SKM-1 (cell line): ENCODE results near the gene LRRC27.
"Not testable (repeated sequence)": the region's sequence is repeated elsewhere in the genome, so short reads cannot be mapped to it uniquely, and the experiment has no call there.

ENCODE experiments used
- DNase-seq: peaks from one replicate; lab custom pipeline; 2025; ENCODE audit not compliant: unreplicated experiment; lab: John Stamatoyannopoulos, UW

Gene LRRC27

DNA sequence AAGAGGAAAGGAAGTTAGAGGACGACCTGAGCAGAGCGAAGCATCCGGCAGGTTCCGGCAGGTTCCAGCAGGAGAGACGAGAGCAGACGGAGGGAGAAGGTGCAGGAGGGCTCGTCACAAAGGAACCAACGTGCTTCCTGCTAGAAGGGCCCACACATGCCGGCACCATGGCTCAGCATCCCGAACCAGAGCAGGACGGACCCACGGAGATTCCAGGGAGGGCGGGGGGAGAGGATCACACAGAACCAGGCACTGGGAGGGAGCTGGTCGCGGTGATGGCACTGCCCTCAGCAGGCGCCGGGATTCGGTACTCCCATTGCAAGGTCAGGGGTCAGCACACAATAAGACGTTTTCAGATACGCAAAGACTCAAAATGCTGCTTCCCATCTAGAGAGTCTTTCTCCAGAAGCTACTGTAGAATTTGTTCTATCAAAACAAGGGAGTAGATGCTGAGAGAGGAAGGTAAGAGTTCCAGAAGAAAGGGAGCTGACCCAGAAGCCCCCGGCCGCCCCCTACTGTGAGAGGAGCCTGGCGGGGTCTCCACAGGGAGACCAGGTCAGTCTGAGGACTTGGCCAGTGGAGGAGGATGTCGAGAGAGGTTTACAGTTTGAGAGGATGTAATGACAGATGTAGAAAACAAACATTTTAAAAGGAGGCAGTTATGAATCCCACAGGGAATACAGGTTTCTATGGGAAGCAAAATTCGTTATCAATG is 41.4 kb downstream of the LRRC27 start:
- DNase-seq = no peak

DNA sequence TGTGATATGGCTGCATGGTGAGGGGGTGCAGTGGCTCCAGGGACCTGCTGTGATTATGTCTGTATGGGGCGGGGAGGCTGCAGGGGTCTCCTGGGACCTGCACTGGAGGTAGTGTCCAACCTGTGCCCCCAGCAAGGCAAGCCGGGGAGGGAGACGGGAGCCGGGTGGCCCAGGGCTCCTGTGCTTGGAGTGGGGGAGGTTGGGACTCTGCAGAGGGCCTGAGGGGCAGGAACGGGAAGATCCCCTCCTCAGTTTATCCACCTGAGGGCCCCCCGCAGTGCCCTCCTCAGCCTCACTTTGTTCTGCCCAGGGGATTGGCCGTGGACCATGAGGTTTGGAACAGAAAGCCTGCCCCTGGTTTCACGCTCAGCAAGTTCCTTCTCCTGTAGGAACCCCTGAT is 42.2 kb downstream of the LRRC27 start:
- no peak for DNase-seq

DNA sequence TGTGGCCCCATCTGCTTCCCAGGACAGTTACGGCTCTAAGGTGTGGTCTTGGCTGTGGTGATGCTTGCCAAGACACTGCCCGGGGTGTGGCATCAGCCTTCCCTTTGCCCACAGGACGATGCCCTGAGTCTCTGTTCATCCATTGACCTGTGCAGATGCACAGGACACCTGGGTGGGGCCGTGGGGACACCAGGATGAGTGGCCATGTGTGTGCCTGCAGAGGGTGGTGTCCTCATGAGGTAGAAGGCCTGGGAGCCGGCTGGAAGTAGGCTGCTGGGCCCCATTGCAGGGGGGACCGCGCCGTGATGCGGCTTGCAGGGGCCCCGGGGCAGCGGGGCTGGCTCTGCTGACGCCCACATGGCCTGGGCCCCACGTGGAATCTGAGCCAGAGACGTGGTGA is 42.6 kb downstream of the LRRC27 start:
- DNase-seq = no peak

DNA sequence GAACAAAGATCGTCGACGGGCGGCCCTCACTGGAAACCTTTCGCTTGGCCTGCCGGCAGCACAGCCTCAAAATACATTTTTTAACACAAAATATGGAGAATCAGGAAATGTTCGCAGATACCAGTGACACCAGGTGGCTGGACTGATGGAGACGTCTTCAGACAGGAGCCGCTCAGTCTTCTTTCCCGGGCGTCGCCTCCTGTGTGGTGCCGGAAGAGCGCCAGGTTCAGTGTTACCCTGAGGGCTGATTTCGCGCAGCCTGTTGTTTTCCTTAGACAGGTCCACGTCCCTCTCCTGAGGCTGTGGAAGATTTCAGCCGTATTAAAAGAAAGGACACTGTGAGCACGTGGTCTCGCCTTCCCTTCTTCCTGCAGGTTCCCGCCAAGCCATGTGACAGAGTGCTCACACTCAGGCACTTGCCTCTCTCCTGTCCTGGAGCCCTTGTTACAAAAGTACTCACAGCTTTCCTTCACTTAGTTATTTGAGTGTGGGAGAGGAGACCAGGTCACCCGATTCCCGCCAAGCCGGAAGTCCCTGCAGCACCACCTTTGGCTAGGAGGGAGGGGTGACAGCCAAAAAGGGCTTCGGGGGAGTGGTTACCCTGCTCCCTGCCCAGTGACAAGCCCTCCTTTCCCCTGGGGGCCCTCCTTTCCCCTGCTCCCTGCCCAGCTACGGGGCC is 43.3 kb downstream of the LRRC27 start:
- no peak for DNase-seq

DNA sequence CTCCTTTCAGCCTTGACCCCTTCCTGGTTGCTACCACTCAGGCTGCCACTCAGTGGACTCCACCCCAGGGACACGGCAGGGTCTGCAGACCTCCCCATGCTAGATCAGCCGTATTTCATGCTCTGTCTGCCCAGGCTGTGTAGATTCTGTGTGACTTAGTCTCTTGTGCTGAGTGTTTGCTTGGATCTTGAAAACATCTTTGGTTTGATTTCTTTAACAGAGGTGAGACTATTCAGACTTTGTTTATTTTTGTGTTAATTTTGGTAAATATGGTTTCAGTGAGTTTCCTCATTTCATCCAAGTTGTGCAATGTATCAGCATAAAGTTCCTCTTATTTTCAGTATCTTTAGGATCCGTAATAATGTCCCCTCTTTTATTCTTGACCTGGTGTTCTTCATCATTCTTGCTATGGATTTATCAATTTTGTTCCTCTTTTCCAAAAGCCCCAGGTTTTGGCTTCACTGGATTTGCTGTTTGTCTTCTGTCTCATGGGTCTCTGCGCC is 43.9 kb downstream of the LRRC27 start:
- DNase-seq = no peak

DNA sequence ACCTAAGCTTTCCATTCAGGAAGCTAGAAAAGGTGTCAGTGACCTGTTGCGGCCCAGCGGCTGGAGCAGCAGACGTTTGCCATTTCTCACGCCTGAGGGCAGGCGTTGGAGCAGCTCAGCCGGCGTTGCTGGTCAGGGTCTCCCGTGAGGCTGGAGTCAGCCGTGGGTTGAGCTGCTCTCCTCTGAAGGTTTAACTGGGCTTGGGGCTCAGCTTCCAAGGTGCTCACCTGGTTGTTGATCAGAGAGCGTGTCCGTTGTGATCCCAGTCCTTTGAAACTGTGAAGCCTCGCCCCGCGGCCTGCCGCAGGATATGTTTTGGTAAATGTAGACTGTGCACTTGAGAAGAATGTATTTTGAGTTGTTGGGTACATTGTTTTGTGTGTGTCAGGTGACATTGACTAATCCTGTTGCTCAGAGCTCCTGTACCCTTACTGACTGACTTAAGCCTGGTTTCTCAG is 44.4 kb downstream of the LRRC27 start:
- DNase-seq = no peak

DNA sequence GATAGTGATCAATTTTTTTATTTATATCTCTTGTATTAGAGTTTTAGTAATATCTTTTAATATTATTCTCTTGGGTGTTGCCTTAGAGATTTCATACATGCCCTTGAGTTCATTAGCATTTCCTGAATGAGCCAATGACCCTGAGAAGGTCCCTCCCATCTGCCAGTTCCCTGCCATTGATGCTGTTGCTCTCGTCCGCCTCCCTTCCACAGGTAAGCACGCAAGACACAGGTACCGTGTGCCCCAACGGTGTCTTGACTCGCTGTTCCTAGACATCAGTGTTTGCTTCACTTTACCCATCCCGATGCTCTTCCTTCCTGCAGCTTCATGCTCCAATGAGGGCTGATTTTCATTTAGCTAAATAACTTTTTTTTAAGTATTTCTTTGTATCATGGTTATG is 45.3 kb downstream of the LRRC27 start:
- no peak for DNase-seq

DNA sequence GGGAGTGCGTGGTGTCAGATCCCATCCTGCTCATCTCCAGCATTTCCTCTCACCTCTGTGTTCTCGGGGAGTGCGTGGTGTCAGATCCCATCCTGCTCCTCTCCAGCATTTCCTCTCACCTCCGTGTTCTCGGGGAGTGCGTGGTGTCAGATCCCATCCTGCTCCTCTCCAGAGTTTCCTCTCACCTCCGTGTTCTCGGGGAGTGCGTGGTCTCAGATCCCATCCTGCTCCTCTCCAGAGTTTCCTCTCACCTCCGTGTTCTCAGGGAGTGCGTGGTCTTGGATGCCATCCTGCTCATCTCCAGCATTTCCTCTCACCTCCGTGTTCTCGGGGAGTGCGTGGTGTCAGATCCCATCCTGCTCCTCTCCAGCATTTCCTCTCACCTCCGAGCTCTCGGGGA is 47.0 kb downstream of the LRRC27 start:
- DNase-seq = not testable (repeated sequence)

DNA sequence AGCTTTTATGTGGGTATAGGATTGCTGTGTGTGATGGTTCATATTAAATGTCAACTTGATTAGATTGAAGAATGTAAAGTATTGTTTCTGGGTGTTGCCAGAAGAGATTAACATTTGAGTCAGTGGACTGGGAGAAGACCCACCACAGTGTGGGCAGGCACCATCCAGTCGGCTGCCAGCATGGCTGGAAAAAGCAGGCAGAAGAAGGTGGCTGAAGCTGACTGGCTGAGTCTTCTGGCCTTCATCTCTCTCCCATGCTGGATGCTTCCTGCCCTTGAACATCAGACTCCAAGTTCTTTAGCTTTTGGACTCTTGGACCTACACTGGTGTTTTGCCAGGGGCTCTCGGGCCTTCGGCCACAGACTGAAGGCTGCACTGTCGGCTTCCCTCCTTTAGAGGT is 49.0 kb downstream of the LRRC27 start:
- DNase-seq = not testable (repeated sequence)

DNA sequence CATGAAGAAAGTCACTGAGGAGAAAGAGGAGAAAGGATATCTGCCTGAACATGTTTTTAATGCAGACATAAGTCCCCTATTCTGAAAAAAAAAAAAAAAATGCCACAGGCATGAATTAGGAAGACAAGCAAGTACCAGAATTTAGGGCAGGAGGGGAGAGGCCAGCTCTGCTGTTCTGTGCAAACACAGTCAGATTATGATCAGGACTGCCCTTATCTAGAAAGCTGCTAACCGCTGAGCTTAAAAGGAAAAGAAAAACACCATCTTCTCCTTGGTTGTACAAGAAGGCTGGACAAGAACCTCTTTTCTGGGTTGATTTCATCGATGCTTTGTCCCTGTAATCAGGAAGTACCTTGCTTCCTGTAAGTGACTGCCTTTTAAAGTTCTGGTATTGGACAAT is 49.7 kb downstream of the LRRC27 start:
- no peak for DNase-seq

DNA sequence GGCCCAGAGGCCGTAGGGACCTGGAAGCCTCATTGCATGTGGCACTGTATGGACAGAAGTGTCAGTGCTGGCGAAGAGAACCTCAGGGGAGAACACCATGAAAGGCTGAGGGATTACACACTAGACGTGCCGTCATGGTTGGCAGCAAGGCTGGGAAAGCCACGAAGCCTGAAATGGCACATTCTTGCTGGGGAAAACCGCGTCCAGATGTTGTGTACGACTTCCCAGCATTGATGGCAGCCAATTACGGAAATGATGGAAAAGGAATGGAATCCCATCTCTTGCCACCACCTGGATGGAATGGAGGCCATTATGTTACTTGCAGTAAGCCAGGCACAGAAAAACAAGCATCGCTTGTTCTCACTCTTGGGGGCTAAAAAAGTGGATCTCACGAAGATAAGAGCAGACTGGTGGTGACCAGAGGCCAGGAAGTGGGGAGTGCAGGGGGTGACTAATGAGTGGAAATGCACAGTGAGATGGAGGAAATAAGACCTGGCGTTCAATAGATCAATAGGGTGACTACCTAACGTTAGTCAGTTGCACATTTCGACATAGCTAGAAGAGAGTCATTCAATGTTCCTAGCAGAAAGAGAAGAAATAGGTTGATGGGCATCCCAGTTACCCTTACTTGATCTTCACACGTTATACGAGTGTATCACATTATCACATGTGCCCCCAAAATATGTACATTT is 50.4 kb downstream of the LRRC27 start:
- DNase-seq = no peak

DNA sequence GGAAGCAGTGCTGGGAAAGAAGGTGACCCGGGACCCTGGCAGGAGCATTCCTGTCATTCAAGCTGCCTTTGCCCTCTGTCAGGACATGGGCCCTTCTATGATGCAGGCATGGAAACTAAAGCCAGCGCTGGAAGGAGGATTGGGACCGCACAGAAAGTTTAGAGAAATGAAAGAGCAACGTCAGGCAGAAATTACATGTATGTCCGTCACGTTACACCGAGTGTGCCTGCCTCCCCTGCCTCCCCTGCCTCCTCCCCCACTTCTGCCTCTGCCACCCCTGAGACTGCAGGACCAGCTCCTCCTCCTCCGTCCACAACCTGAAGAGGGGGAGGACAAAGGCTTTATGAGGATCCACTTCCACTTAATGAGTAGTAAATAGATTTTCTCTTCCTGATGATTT is 51.1 kb downstream of the LRRC27 start:
- no peak for DNase-seq

DNA sequence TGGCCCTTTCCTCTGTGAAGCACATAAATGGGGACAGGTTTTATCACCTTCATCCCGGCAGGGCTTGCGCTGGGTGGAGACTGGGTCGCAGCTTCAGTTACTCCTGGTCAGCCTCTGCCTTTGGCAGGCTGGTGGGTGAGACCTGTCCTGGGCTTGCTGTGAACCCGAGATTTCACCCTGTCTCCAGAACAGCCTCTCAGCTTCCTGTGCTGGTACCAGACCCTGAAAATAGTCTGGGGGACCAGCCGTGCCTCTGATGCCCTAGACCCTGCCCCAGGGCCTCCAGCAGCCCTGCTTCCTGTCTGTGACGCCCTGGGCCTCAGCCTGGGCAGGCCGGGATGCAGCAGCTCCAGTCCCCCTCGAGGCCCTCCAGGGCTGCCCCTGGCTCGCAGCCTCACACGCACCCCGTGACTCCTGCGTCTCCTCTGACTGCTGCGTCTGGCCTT is 51.8 kb downstream of the LRRC27 start:
- no peak for DNase-seq

DNA sequence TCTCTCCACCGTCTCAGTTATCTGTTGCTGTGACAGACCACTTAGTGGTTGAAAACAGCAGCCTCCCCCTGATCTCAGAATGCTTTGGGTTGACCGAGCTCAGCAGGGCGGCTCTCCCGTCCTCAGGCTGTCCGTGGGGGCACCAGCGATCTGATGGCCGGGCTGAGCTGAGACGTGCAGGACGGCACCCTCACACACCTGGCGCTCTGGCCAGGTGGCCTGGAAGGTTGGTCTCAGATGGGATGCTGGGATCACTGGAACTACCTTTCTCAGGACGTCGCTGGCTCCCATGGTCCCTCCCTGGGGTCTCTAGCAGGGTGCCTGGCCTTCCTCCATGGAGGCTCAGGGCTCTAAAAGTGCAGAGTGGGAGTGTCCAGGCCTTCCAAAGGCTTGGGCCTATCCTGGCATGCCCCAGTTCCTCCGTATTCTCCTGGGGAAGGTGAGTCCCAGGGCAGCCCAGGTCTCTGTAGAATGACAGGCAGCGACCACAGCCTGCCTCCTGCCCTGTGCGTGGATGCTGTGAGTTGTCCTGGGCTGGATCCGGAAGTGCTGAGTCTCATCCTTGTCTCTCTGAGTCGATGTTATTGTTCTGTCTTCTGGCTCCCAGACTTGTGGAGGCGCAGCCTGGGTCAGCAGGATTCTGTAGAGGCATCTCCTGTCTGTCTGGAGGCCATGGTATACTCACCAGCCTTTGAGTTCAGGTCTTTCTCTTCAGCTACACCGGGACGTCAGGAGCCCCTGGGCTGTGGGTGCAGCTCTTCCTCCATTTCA is 52.8 kb downstream of the LRRC27 start:
- DNase-seq = no peak

DNA sequence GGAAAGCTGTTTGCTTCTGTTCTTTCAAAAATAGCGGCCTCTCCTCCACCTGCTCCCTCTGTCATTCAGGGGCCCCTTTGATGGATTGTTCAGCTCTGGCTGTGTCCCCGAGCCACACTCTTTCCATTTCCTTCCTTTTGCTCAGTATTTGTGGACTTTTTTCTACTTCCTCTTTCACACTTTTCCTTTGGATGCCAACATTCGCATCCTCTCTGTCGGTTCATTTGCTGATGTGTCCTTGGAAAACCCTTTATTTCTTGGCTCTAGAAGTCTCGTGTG is 53.3 kb downstream of the LRRC27 start:
- DNase-seq = peak; percentile 30

DNA sequence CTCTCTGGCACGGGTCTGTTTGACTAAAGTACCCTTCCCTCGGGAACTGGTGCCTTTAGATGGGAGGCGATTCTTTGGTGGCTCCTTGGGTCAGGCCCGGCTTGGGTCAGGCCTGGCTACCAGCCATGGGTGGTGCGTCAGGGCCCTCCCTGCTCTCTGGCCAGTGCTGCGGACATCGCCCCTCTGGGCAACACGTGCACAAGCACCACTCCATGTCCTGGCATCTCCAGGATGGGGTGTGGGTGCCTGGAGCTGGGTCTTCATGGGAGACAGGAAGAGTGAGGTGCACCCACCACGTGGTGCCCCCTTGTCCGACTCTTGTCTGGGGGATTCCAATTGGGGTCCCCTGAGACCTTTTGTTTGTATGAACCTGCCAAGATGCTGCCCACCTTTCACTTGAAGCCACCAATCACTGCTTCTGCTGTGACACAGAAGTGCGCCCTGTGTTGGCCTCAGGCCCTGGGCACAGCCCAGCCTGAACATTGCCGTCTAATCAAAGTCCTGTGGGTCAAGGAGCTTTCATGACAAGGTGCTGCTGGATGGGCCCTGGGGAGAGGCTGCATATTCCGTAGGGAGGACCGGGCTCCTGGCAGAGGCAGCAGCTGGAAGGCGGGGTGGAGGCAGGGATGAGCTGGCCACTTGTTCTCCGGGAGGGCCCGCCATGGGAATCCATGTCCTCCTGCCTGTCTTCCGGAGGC is 53.9 kb downstream of the LRRC27 start:
- DNase-seq = no peak

DNA sequence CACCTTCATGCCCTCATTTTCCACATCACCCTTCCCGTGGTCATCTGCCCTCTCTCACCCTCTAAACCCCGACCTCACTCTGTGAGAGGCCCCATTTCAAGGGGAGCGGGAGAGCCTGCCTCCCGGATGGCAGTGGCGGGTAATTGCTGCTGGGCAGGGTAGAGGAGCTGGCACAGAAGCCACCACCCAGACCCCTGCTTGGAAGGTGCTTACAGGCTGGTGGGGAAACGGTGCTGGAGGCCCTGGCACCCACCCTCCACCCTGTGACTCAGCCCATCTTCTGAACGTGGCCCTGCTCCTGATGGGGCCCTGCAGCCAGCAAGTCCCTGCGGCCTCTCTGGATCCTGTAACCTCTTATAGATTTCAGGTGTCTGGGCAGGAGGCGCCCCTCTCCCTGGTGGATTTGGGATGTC is 54.4 kb downstream of the LRRC27 start:
- DNase-seq = no peak

DNA sequence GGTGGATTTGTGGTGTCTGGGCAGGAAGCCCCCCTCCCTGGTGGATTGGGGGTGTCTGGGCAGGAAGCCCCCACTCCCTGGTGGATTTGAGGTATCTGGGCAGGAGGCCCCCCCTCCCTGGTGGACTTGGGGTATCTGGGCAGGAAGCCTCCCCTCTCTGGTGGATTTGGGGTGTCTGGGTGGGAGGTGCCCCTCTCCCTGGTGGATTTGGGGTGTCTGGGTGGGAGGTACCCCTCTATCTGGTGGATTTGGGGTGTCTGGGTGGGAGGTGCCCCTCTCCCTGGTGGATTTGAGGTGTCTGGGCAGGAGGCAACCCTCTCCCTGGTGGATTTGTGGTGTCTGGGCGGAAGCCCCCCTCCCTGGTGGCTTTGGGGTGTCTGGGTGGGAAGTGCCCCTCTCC is 54.9 kb downstream of the LRRC27 start:
- DNase-seq = not testable (repeated sequence)

DNA sequence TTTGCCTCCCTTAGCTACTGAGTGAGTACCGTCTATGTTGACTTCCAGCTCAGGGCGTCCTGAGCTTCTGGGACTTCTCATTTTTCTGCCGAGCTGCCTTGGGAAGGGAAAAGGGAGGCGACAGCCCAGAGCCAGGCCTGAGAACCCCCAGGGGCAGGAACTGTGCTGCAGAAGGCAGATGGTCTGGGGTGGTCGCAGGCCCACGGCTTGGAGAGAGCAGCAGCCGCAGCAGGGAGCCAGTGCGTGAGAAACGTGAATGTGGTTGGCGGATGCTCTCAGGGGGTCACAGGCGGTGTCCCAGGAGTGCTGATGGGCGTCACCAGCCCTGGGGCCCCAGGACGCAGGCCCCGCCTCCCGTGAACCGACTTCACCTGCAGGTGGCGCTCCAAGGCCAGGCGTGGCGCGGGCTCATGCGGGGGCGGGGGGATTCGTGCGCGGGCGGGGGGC is 55.8 kb downstream of the LRRC27 start:
- DNase-seq = peak; percentile 39

DNA sequence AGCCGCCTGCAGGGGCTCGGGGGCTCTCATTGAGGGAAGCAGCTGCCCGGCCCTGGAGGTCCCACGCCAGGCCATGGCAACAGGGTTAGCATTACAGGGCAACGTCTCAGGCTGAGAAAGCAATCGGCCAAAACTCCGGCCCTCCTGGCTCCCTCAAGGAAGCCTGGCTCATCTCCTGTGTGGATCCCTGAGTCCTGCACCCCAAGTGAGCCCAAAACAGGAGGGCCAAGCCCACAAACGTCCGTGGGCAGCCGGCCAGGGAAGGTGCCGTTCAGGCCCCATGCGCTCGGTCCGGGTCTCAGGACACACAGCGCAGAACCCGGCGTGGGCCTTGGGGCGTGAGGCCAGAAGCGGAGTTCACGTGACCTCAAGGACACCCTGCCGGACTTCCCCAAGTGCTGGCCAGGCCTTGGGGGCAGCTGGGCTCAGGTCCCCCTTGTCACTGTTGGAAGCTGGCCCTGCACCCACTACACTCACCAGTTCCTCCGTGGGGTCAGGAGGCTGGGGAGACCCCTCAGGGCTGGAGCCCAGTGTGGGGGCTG is 57.0 kb downstream of the LRRC27 start:
- no peak for DNase-seq
